ENCODE data around the gene DYNC2I2.

DNA sequence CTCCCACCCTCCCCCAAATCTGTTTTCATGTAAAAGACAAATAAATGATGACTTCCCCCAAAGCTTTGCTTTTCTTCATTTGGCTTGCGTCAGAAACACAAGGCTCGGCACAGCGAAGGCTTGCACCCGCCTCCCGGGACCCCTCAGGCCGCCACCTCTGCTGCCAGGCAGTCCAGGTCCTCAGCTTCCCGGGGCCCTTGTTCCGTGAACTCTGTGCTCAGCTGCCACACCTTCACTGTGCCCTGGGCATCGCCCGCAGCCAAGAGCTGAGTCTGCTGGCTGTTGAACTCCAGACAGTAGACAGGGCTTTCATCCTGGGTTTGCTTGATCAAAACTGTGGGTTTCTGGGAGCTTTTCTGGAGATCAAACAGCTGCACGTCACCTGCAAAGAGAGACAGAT, 23.0 kb downstream of the DYNC2I2 start:
- TF ChIP-seq RFX5 (IDR thresholded peaks at IDR 0.05; ENCODE audit: low read length): no peak
- no peak for TF ChIP-seq POLR2AphosphoS5 (IDR thresholded peaks at IDR 0.05; ENCODE audit: low read depth, low read length)
- TF ChIP-seq, protein P1, sequence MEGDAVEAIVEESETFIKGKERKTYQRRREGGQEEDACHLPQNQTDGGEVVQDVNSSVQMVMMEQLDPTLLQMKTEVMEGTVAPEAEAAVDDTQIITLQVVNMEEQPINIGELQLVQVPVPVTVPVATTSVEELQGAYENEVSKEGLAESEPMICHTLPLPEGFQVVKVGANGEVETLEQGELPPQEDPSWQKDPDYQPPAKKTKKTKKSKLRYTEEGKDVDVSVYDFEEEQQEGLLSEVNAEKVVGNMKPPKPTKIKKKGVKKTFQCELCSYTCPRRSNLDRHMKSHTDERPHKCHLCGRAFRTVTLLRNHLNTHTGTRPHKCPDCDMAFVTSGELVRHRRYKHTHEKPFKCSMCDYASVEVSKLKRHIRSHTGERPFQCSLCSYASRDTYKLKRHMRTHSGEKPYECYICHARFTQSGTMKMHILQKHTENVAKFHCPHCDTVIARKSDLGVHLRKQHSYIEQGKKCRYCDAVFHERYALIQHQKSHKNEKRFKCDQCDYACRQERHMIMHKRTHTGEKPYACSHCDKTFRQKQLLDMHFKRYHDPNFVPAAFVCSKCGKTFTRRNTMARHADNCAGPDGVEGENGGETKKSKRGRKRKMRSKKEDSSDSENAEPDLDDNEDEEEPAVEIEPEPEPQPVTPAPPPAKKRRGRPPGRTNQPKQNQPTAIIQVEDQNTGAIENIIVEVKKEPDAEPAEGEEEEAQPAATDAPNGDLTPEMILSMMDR (IDR thresholded peaks at IDR 0.05): no peak
- no peak for TF ChIP-seq YY1 (IDR thresholded peaks at IDR 0.05; ENCODE audit: low read depth)
- TF ChIP-seq GATA2 (CRISPR knock-in tag; IDR thresholded peaks at IDR 0.05): no peak
- no peak for TF ChIP-seq EP300 (IDR thresholded peaks at IDR 0.05; ENCODE audit: borderline replicate concordance in 1 of 2, low read depth in 1 of 2, low read length in 1 of 2)
- TF ChIP-seq, protein P2, sequence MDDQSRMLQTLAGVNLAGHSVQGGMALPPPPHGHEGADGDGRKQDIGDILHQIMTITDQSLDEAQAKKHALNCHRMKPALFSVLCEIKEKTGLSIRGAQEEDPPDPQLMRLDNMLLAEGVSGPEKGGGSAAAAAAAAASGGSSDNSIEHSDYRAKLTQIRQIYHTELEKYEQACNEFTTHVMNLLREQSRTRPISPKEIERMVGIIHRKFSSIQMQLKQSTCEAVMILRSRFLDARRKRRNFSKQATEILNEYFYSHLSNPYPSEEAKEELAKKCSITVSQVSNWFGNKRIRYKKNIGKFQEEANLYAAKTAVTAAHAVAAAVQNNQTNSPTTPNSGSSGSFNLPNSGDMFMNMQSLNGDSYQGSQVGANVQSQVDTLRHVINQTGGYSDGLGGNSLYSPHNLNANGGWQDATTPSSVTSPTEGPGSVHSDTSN (IDR thresholded peaks at IDR 0.05): no peak
- no peak for TF ChIP-seq SIN3A (IDR thresholded peaks at IDR 0.05; ENCODE audit: borderline replicate concordance, low read depth, low read length)

All from SK-N-SH (cell line).